Activated naive CD4-positive, alpha-beta T cell (primary cell): ENCODE measurements around the gene CTIF.

Experiments used
- DNase-seq, 4 experiments: peaks; one replicate each; lab custom pipeline; 2025; lab: John Stamatoyannopoulos, UW

The CTIF gene

GRCh38 chr18:48680339-48681250 is 141.8 kb downstream of the CTIF start:
- no peak for DNase-seq

- no peak for DNase-seq
Observed at GRCh38 chr18:48682768-48683167, 143.9 kb downstream of the CTIF start.

- DNase-seq, result no peak
Observed at GRCh38 chr18:48683197-48683596, 144.4 kb downstream of the CTIF start.

GRCh38 chr18:48683661-48684060 is 144.8 kb downstream of the CTIF start:
- DNase-seq, result no peak

GRCh38 chr18:48687346-48688042 is 148.7 kb downstream of the CTIF start:
- DNase-seq, result no peak

GRCh38 chr18:48688961-48689360 is 150.1 kb downstream of the CTIF start:
- no peak for DNase-seq

GRCh38 chr18:48689548-48689947 is 150.7 kb downstream of the CTIF start:
- DNase-seq, result no peak

- DNase-seq, result no peak
Observed at GRCh38 chr18:48690494-48690893, 151.7 kb downstream of the CTIF start.

- no peak for DNase-seq
Observed at GRCh38 chr18:48693006-48693405, 154.2 kb downstream of the CTIF start.

- no peak for DNase-seq
Observed at GRCh38 chr18:48693625-48694262, 154.9 kb downstream of the CTIF start.

- no peak for DNase-seq
Observed at GRCh38 chr18:48694295-48694694, 155.5 kb downstream of the CTIF start.

- DNase-seq, result no peak
Observed at GRCh38 chr18:48695671-48696070, 156.8 kb downstream of the CTIF start.

- DNase-seq, result no peak
Observed at GRCh38 chr18:48696218-48696617, 157.4 kb downstream of the CTIF start.

- no peak for DNase-seq
Observed at GRCh38 chr18:48697441-48697840, 158.6 kb downstream of the CTIF start.

- DNase-seq, result no peak
Observed at GRCh38 chr18:48698707-48699106, 159.9 kb downstream of the CTIF start.

GRCh38 chr18:48699761-48700160 is 160.9 kb downstream of the CTIF start:
- no peak for DNase-seq

- no peak for DNase-seq
Observed at GRCh38 chr18:48700446-48700845, 161.6 kb downstream of the CTIF start.

- no peak for DNase-seq
Observed at GRCh38 chr18:48702346-48703027, 163.7 kb downstream of the CTIF start.

- no peak for DNase-seq
Observed at GRCh38 chr18:48703028-48703386, 164.2 kb downstream of the CTIF start.

- DNase-seq, result no peak
Observed at GRCh38 chr18:48703418-48703817, 164.6 kb downstream of the CTIF start.

GRCh38 chr18:48705043-48705442 is 166.2 kb downstream of the CTIF start:
- DNase-seq, result no peak

GRCh38 chr18:48705531-48705930 is 166.7 kb downstream of the CTIF start:
- no peak for DNase-seq
